HepG2 (cell line): ENCODE results near the gene SPIB. TPM values are rescaled to one million over a fixed set of nuclear protein-coding genes. Genes with fewer than 3 reads are reported as not detected.

Experiments used
- ADNP ChIP-seq: sonication (generic); formaldehyde crosslinking; IDR thresholded peaks from 2 replicates; pipeline ENCODE4 v1.4.0; 2020; ENCODE audit warnings: missing genetic modification reagents
- BCL6 ChIP-seq: IDR thresholded peaks from 2 replicates; pipeline ENCODE4 v1.6.1; 2016; ENCODE audit warnings: missing genetic modification reagents, missing compliant biosample characterization
- CSRNP1 ChIP-seq: sonication (generic); formaldehyde crosslinking; IDR thresholded peaks from 2 replicates; pipeline ENCODE4 v1.8.1; 2023; ENCODE audit warnings: mild to moderate bottlenecking, missing genetic modification reagents
- MTERF4 ChIP-seq: sonication (generic); formaldehyde crosslinking; IDR thresholded peaks from 2 replicates; pipeline ENCODE4 v1.8.0; 2023; ENCODE audit warnings: mild to moderate bottlenecking, missing genetic modification reagents
- NFIB ChIP-seq: sonication (generic); formaldehyde crosslinking; IDR thresholded peaks from 2 replicates; pipeline ENCODE4 v1.9.0; 2021; ENCODE audit warnings: missing genetic modification reagents, mild to moderate bottlenecking, borderline replicate concordance
- PPARG ChIP-seq: conservative IDR thresholded peaks from 2 replicates; pipeline ENCODE4 v1.6.1; 2016; ENCODE audit warnings: missing biosample characterization, missing genetic modification reagents
- SAP130 ChIP-seq: IDR thresholded peaks from 2 replicates; pipeline ENCODE4 v1.6.1; 2016; ENCODE audit warnings: low read depth
- THAP7 ChIP-seq: sonication (generic); formaldehyde crosslinking; IDR thresholded peaks from 2 replicates; pipeline ENCODE4 v1.8.1; 2023; ENCODE audit warnings: mild to moderate bottlenecking, missing genetic modification reagents
- ZIK1 ChIP-seq: sonication (generic); formaldehyde crosslinking; IDR thresholded peaks from 2 replicates; pipeline ENCODE4 v1.5.0; 2020; ENCODE audit warnings: mild to moderate bottlenecking, low read depth, missing genetic modification reagents, borderline replicate concordance
- ZMYM2 ChIP-seq: sonication (generic); formaldehyde crosslinking; IDR thresholded peaks from 2 replicates; pipeline ENCODE4 v1.8.0; 2022; ENCODE audit warnings: mild to moderate bottlenecking, missing genetic modification reagents
- ZNF280D ChIP-seq: sonication (generic); formaldehyde crosslinking; IDR thresholded peaks from 2 replicates; pipeline ENCODE4 v1.5.1; 2020; ENCODE audit warnings: mild to moderate bottlenecking, missing genetic modification reagents
- ZNF331 ChIP-seq: sonication (generic); formaldehyde crosslinking; IDR thresholded peaks from 2 replicates; pipeline ENCODE4 v1.4.0; 2020; ENCODE audit warnings: missing genetic modification reagents
- ZNF335 ChIP-seq: sonication (generic); formaldehyde crosslinking; IDR thresholded peaks from 2 replicates; pipeline ENCODE4 v1.4.0; 2020; ENCODE audit warnings: missing genetic modification reagents
- ZNF362 ChIP-seq: sonication (generic); formaldehyde crosslinking; IDR thresholded peaks from 2 replicates; pipeline ENCODE4 v1.4.0; 2020; ENCODE audit warnings: missing genetic modification reagents, mild to moderate bottlenecking, borderline replicate concordance
- ZNF547 ChIP-seq: sonication (generic); formaldehyde crosslinking; IDR thresholded peaks from 2 replicates; pipeline ENCODE4 v1.5.1; 2020; ENCODE audit warnings: mild to moderate bottlenecking, missing genetic modification reagents
- ZNF614 ChIP-seq: IDR thresholded peaks from 2 replicates; pipeline ENCODE4 v1.6.1; 2018; ENCODE audit warnings: missing biosample characterization, missing genetic modification reagents, inconsistent platforms, borderline replicate concordance
- ZNF770 ChIP-seq: sonication (generic); formaldehyde crosslinking; IDR thresholded peaks from 2 replicates; pipeline ENCODE4 v1.5.0; 2020; ENCODE audit warnings: mild to moderate bottlenecking, missing genetic modification reagents
- ZSCAN22 ChIP-seq: sonication (generic); formaldehyde crosslinking; IDR thresholded peaks from 2 replicates; pipeline ENCODE4 v1.4.0; 2020; ENCODE audit warnings: mild to moderate bottlenecking, missing genetic modification reagents
- polyA plus RNA-seq, 8 experiments: library from polyadenylated mRNA; depleted of rRNA in 3 of 8; stranded (reverse) in 7 of 8; unstranded in 1 of 8; fragments of >200 nt; fragmentation: Illumina TruSeq in 4 of 8; extraction: Trizol in 4 of 8; gene quantifications; 2 replicates each; pipeline versions ENCODE4 v1.2.1 to v1.2.3, GENCODE V29; 2011 to 2016; ENCODE audit warnings: low read depth in 4 of 8, missing spikeins in 1 of 8, mixed read lengths in 1 of 8; ENCODE audit not compliant: insufficient read depth in 1 of 8
- total RNA-seq, 5 experiments: library from RNA; depleted of rRNA; stranded (reverse); fragments of >200 nt; fragmentation: Illumina TruSeq; extraction: Trizol; gene quantifications; 2 replicates each; pipeline ENCODE4 v1.2.3, GENCODE V29; 2016; ENCODE audit warnings: low read depth in 1 of 5

SPIB gene
- total and polyA plus RNA-seq, 2 of the 13 experiments (the other 11 are each of a cell fraction or from before 2014, with no cell fraction given): 0.04 TPM; not detected in 1

GRCh38 chr19:50461066-50461875, 42.5 kb downstream of the SPIB start (continued):
- TF ChIP-seq THAP7 (CRISPR knock-in tag) (0 out of 2 replicates have a peak, but pooled peaks have one; percentile 28), BCL6 (CRISPR knock-in tag) (no peak), CSRNP1 (CRISPR knock-in tag) (no peak), SAP130 (CRISPR knock-in tag) (0 out of 2 replicates have a peak, but pooled peaks have one; percentile 26), ZNF547 (CRISPR knock-in tag) (0 out of 2 replicates have a peak, but pooled peaks have one; percentile 38), ZSCAN22 (CRISPR knock-in tag) (0 out of 2 replicates have a peak, but pooled peaks have one; percentile 57), ADNP (CRISPR knock-in tag) (0 out of 2 replicates have a peak, but pooled peaks have one; percentile 13), ZNF362 (CRISPR knock-in tag) (peak; percentile 48; the same call in 1 of the 2 replicates), ZIK1 (CRISPR knock-in tag) (no peak), ZNF614 (CRISPR knock-in tag) (no peak), ZNF280D (peak; percentile 28; the same call in 1 of the 2 replicates), NFIB (CRISPR knock-in tag) (no peak), ZNF335 (CRISPR knock-in tag) (no peak), MTERF4 (CRISPR knock-in tag) (0 out of 2 replicates have a peak, but pooled peaks have one; percentile 54), ZNF331 (0 out of 2 replicates have a peak, but pooled peaks have one; percentile 47), ZMYM2 (CRISPR knock-in tag) (0 out of 2 replicates have a peak, but pooled peaks have one; percentile 34), PPARG (CRISPR knock-in tag) (no peak), ZNF770 (CRISPR knock-in tag) (peak; percentile 97)
